LNCAP (cell line): ENCODE data around the gene USP40.

Experiments
- CTCF ChIP-seq: fragments of 450-650 bp; IDR thresholded peaks from 2 replicates; pipeline ENCODE4 v1.5.1; 2017; ENCODE audit warnings: mild to moderate bottlenecking

Gene USP40

GRCh38 chr2:233428438-233428837, 138.1 kb downstream of the USP40 start:
- TF ChIP-seq CTCF, result no peak

- no peak for TF ChIP-seq CTCF
Observed at GRCh38 chr2:233428008-233428407, 138.6 kb downstream of the USP40 start.

GRCh38 chr2:233426619-233427342, 139.8 kb downstream of the USP40 start:
- no peak for TF ChIP-seq CTCF
